C4-2B (cell line): ENCODE results near the gene JMJD7.

Source experiments
- CTCF ChIP-seq: fragments of 450-650 bp; conservative IDR thresholded peaks from 2 replicates; pipeline ENCODE4 v1.5.1; 2017; ENCODE audit warnings: mild to moderate bottlenecking
- ZFX ChIP-seq: fragments of 450-650 bp; IDR thresholded peaks from 2 replicates; pipeline ENCODE4 v1.6.1; 2017

- TF ChIP-seq CTCF: no peak
- TF ChIP-seq ZFX: no peak
Measured at GRCh38 chr15:41792000-41792637, 35.8 kb upstream of the JMJD7 start.
